WTC11 (cell line): Measurements from ENCODE around the gene MYBPC2. TPM values are rescaled to one million over a fixed set of nuclear protein-coding genes. Genes with fewer than 3 reads are reported as not detected.

Experiments
- ATAC-seq: fragments of 200-7000 bp; cut with Tn5 transposase; 2 replicates; pipeline ENCODE4 v1.10.0; 2021; ENCODE audit warnings: mild to moderate bottlenecking, moderate library complexity
- CTCF ChIA-PET: fragments of 300-600 bp; sonication (Branson Sonifier 250); formaldehyde crosslinking; loops from one replicate; lab custom pipeline; 2021; ENCODE audit warnings: antibody characterized with exemption; lab: Charles Lee
- POLR2A ChIA-PET: fragments of 350-600 bp; sonication (Branson Sonifier 250); formaldehyde crosslinking; loops from one replicate; lab custom pipeline; 2021; ENCODE audit warnings: antibody characterized with exemption; lab: Charles Lee
- DNase-seq: peaks from one replicate; pipeline ENCODE4 v3.0.0; 2021; ENCODE audit warnings: low spot score
- H3K27ac Mint-ChIP-seq: 2 replicates; pipeline ENCODE4 v1.8.0; 2021; ENCODE audit warnings: mixed read lengths
- H3K27me3 Mint-ChIP-seq: 2 replicates; pipeline ENCODE4 v1.8.0; 2021; ENCODE audit warnings: low read depth, mild to moderate bottlenecking, moderate library complexity, mixed read lengths
- H3K36me3 Mint-ChIP-seq: 2 replicates; pipeline ENCODE4 v1.8.0; 2021; ENCODE audit warnings: mixed read lengths
- H3K4me1 Mint-ChIP-seq: 2 replicates; pipeline ENCODE4 v1.8.0; 2022; ENCODE audit warnings: mixed read lengths
- H3K4me3 Mint-ChIP-seq: 2 replicates; pipeline ENCODE4 v1.8.0; 2021; ENCODE audit warnings: mild to moderate bottlenecking, moderate library complexity, mixed read lengths
- H3K9me3 Mint-ChIP-seq: 2 replicates; pipeline ENCODE4 v1.8.0; 2021; ENCODE audit warnings: mixed read lengths
- ATF2 ChIP-seq: sonication (generic); formaldehyde crosslinking; IDR thresholded peaks from 2 replicates; pipeline ENCODE4 v1.8.1; 2022; ENCODE audit warnings: low read depth, missing genetic modification reagents, borderline replicate concordance
- CBFB ChIP-seq: sonication (generic); formaldehyde crosslinking; IDR thresholded peaks from 2 replicates; pipeline ENCODE4 v1.8.1; 2022; ENCODE audit warnings: mild to moderate bottlenecking, low read depth, missing genetic modification reagents
- ETV6 ChIP-seq: sonication (generic); formaldehyde crosslinking; IDR thresholded peaks from 2 replicates; pipeline ENCODE4 v1.8.1; 2022; ENCODE audit warnings: mild to moderate bottlenecking, missing genetic modification reagents
- FOXJ3 ChIP-seq: sonication (generic); formaldehyde crosslinking; IDR thresholded peaks from 2 replicates; pipeline ENCODE4 v1.9.0; 2021; ENCODE audit warnings: missing genetic modification reagents, mild to moderate bottlenecking, borderline replicate concordance
- GRHL2 ChIP-seq: fragments of 250-450 bp; sonication (Bioruptor Pico); IDR thresholded peaks from 2 replicates; pipeline ENCODE4 v1.8.0; 2022; ENCODE audit warnings: mild to moderate bottlenecking, moderate library complexity; ENCODE audit not compliant: insufficient replicate concordance, severe bottlenecking
- MAX ChIP-seq: sonication (generic); formaldehyde crosslinking; IDR thresholded peaks from 2 replicates; pipeline ENCODE4 v1.8.0; 2022; ENCODE audit warnings: mild to moderate bottlenecking, missing genetic modification reagents
- NFATC4 ChIP-seq: fragments of 250-450 bp; sonication (Bioruptor Pico); IDR thresholded peaks from 2 replicates; pipeline ENCODE4 v1.9.0; 2021; ENCODE audit warnings: mild to moderate bottlenecking
- NR1H2 ChIP-seq: sonication (generic); formaldehyde crosslinking; IDR thresholded peaks from 2 replicates; pipeline ENCODE4 v1.9.0; 2021; ENCODE audit warnings: mild to moderate bottlenecking, moderate library complexity, missing genetic modification reagents
- RORB ChIP-seq: fragments of 250-450 bp; sonication (Bioruptor Pico); IDR thresholded peaks from 2 replicates; pipeline ENCODE4 v1.9.0; 2021; ENCODE audit warnings: mild to moderate bottlenecking
- SMAD3 ChIP-seq: sonication (generic); formaldehyde crosslinking; IDR thresholded peaks from 2 replicates; pipeline ENCODE4 v1.8.0; 2022; ENCODE audit warnings: missing genetic modification reagents, mild to moderate bottlenecking, borderline replicate concordance
- SP1 ChIP-seq: sonication (generic); formaldehyde crosslinking; conservative IDR thresholded peaks from 2 replicates; pipeline ENCODE4 v1.8.1; 2022; ENCODE audit warnings: missing genetic modification reagents
- TEAD1 ChIP-seq: sonication (generic); formaldehyde crosslinking; IDR thresholded peaks from 2 replicates; pipeline ENCODE4 v1.8.0; 2022; ENCODE audit warnings: mild to moderate bottlenecking, missing genetic modification reagents
- TP53 ChIP-seq: sonication (generic); formaldehyde crosslinking; IDR thresholded peaks from 2 replicates; pipeline ENCODE4 v1.8.1; 2023; ENCODE audit warnings: mild to moderate bottlenecking, missing genetic modification reagents
- ZNF219 ChIP-seq: sonication (generic); formaldehyde crosslinking; IDR thresholded peaks from 2 replicates; pipeline ENCODE4 v1.8.0; 2023; ENCODE audit warnings: missing genetic modification reagents, mild to moderate bottlenecking, borderline replicate concordance
- ZNF281 ChIP-seq: sonication (generic); formaldehyde crosslinking; IDR thresholded peaks from 2 replicates; pipeline ENCODE4 v1.8.0; 2023; ENCODE audit warnings: mild to moderate bottlenecking, missing genetic modification reagents
- ZNF423 ChIP-seq: fragments of 250-450 bp; sonication (Bioruptor Pico); IDR thresholded peaks from 2 replicates; pipeline ENCODE4 v2.1.2; 2022; ENCODE audit warnings: mild to moderate bottlenecking, moderate library complexity
- total RNA-seq: library from RNA; stranded (reverse); gene quantifications from 3 replicates; pipeline ENCODE4 v1.2.3, GENCODE V29; 2021
- TF ChIP-seq, protein P1 (sequence below): sonication (generic); formaldehyde crosslinking; IDR thresholded peaks from 2 replicates; pipeline ENCODE4 v1.8.0; 2022; ENCODE audit warnings: mild to moderate bottlenecking, missing genetic modification reagents
- TF ChIP-seq, protein P2 (sequence below): sonication (generic); formaldehyde crosslinking; IDR thresholded peaks from 2 replicates; pipeline ENCODE4 v1.8.1; 2023; ENCODE audit warnings: mild to moderate bottlenecking, missing genetic modification reagents, moderate library complexity

The MYBPC2 gene
- total RNA-seq, 1 experiment from 2014 or later: 2.6 TPM

GRCh38 chr19:50419022-50419579, 13.6 kb upstream of the MYBPC2 start:
- CTCF ChIA-PET: interaction anchor here (0.6 to 2.8 kb wide), 7 partner anchors 9 to 137 kb away, joined by 3 to 12 read pairs (median 6); no protein-coding TSS in a partner anchor
- H3K27me3 Mint-ChIP-seq: no peaks in the 10 kb centered on the region
- no peaks in the 10 kb centered on the region for H3K9me3 Mint-ChIP-seq
- peak overlapping the region; percentile 76 for H3K4me3 Mint-ChIP-seq
- DNase-seq: no peak
- H3K36me3 Mint-ChIP-seq: peaks cover 7% of the 10 kb centered on the region
- POLR2A ChIA-PET: interaction anchor here (1.2 to 1.4 kb wide), 2 partner anchors 9 to 86 kb away, joined by 4 read pairs; no protein-coding TSS in a partner anchor
- ATAC-seq: no peak
- no peak for TF ChIP-seq GRHL2 (CRISPR knock-in tag)
- TF ChIP-seq SP1 (CRISPR knock-in tag): peak; percentile 34; the same call in 1 of the 2 replicates
- H3K4me1 Mint-ChIP-seq: peaks cover 21% of the 10 kb centered on the region
- H3K27ac Mint-ChIP-seq: no peak overlapping the region

DNA sequence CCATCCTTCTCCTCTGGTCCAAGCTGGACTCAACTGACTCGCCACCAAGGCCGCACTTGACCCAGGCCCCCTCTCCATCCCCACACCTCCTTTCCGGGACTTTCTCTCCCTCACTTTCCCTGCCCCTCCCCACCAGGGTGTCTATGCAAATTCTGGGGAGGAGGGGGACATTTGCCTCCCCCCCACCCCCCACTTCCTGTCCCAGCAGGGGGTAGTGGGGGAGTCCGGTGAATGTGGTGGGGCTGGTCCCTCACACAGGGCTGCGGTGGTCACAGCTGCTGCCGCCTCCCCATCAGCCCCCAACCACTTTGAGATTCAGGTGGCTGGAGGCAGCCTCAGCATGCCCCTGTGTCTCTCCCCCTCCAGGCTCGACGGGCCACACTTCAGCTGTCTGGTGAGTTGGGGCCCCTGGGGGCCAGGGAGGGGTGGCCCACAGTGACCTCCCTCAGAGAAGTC, 13.1 kb upstream of the MYBPC2 start:
- H3K9me3 Mint-ChIP-seq: no peaks in the 10 kb centered on the region
- no peaks in the 10 kb centered on the region for H3K27me3 Mint-ChIP-seq
- ChIA-PET POLR2A (interaction anchor here (0.7 to 1.4 kb wide), 3 partner anchors 8 to 86 kb away, joined by 3 to 4 read pairs (median 4); partner anchors contain the start of gene POLD1), CTCF (interaction anchor here (0.6 to 2.8 kb wide), 6 partner anchors 41 to 137 kb away, joined by 3 to 12 read pairs (median 8); no protein-coding TSS in a partner anchor)
- DNase-seq: peak; percentile 54
- peaks cover 4% of the 10 kb centered on the region for H3K36me3 Mint-ChIP-seq
- TF ChIP-seq TEAD1 (CRISPR knock-in tag) (peak; percentile 70; the same call in 1 of the 2 replicates), ZNF423 (peak; percentile 43), ZNF281 (peak; percentile 71), ATF2 (CRISPR knock-in tag) (no peak), NFATC4 (CRISPR knock-in tag) (no peak), MAX (peak; percentile 55; the same call in 1 of the 2 replicates), TP53 (CRISPR knock-in tag) (no peak), SP1 (CRISPR knock-in tag) (peak; percentile 56; the same call in 1 of the 2 replicates), ZNF219 (peak; percentile 42; the same call in 1 of the 2 replicates), ETV6 (CRISPR knock-in tag) (peak; percentile 79)
- TF ChIP-seq, protein P1, sequence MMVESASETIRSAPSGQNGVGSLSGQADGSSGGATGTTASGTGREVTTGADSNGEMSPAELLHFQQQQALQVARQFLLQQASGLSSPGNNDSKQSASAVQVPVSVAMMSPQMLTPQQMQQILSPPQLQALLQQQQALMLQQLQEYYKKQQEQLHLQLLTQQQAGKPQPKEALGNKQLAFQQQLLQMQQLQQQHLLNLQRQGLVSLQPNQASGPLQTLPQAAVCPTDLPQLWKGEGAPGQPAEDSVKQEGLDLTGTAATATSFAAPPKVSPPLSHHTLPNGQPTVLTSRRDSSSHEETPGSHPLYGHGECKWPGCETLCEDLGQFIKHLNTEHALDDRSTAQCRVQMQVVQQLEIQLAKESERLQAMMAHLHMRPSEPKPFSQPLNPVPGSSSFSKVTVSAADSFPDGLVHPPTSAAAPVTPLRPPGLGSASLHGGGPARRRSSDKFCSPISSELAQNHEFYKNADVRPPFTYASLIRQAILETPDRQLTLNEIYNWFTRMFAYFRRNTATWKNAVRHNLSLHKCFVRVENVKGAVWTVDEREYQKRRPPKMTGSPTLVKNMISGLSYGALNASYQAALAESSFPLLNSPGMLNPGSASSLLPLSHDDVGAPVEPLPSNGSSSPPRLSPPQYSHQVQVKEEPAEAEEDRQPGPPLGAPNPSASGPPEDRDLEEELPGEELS (CRISPR knock-in tag): 0 out of 2 replicates have a peak, but pooled peaks have one; percentile 16
- TF ChIP-seq, all 79 proteins: peak for 8
- peaks cover 19% of the 10 kb centered on the region for H3K4me1 Mint-ChIP-seq
- no peak overlapping the region for H3K27ac Mint-ChIP-seq
- ATAC-seq: peak; percentile 13
- H3K4me3 Mint-ChIP-seq: peak overlapping the region; percentile 76

GRCh38 chr19:50420127-50420526, 12.6 kb upstream of the MYBPC2 start:
- TF ChIP-seq FOXJ3 (CRISPR knock-in tag) (no peak), CBFB (CRISPR knock-in tag) (no peak), NR1H2 (CRISPR knock-in tag) (no peak), SMAD3 (CRISPR knock-in tag) (no peak), RORB (CRISPR knock-in tag) (no peak)
- TF ChIP-seq, protein P2, sequence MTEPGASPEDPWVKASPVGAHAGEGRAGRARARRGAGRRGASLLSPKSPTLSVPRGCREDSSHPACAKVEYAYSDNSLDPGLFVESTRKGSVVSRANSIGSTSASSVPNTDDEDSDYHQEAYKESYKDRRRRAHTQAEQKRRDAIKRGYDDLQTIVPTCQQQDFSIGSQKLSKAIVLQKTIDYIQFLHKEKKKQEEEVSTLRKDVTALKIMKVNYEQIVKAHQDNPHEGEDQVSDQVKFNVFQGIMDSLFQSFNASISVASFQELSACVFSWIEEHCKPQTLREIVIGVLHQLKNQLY: no peak
- H3K36me3 Mint-ChIP-seq: peaks cover 4% of the 10 kb centered on the region; the same call in 1 of the 2 replicates
- ChIA-PET CTCF (interaction anchor here (1.6 to 2.2 kb wide), 4 partner anchors 41 to 63 kb away, joined by 4 to 12 read pairs (median 10); no protein-coding TSS in a partner anchor), POLR2A (interaction anchor here (0.7 to 1.2 kb wide), 2 partner anchors 8 to 36 kb away, joined by 3 to 4 read pairs; partner anchors contain the start of gene POLD1)
- H3K9me3 Mint-ChIP-seq: no peaks in the 10 kb centered on the region
- ATAC-seq (no peak), DNase-seq (no peak)
- peaks cover 18% of the 10 kb centered on the region for H3K4me1 Mint-ChIP-seq
- H3K27me3 Mint-ChIP-seq: no peaks in the 10 kb centered on the region
- H3K27ac Mint-ChIP-seq: peak overlapping the region; percentile 16; the same call in 1 of the 2 replicates
- peak overlapping the region; percentile 76 for H3K4me3 Mint-ChIP-seq
